HG03571 (cell line): Measurements from ENCODE around the gene SEMA3E.
A peak's percentile ranks its signal among the peaks of the same experiment; 100 is the strongest.
"Not testable (repeated sequence)": the region's sequence is repeated elsewhere in the genome, so short reads cannot be mapped to it uniquely, and the experiment has no call there.

Experiments
- ATAC-seq: cut with Tn5 transposase; IDR thresholded peaks from one replicate; pipeline ENCODE4 v1.9.1; 2021; ENCODE audit not compliant: unreplicated experiment

The SEMA3E gene

GRCh38 chr7:83648464-83649241, at the start of gene SEMA3E:
Gene SEMA3E, minus strand, starts transcription at chr7:83649139.
- no peak for ATAC-seq

DNA sequence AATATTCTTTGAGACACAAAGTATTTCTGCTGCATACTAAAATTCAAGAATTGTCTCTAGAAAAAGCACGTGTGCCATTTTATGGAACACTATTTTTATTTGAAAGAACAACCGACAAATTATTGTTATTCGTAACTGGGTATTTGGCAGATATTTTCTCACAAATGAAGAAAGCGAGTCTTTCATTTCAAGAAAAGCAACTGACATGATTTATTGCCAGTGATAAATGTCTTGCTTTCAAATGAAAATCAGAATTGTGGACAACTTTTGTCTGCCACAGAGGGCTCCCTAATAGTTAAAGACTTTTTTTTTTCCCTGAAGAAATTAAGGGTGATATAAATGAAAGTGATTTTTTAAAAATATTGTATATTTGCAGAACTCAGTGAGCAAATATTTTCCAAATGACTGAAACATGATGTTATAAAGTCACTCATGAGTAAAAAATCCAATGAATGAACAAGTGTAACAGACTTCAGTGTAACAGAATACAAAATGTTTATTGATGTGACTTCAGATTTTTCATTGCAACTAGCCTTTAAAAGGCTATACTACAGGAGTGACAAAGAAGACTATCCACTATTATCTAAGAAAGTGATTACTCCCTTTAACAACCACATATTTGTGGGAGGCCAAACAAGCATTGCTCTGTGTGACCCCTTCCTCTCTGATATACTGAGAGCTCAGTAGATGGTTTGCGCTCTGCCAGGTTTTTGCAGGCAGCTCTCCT, 49.0 kb upstream of the SEMA3E start:
- ATAC-seq, result no peak

GRCh38 chr7:83696101-83696500, 47.2 kb upstream of the SEMA3E start:
- ATAC-seq, result no peak

GRCh38 chr7:83695128-83695960, 46.4 kb upstream of the SEMA3E start:
- no peak for ATAC-seq

GRCh38 chr7:83693256-83693655, 44.3 kb upstream of the SEMA3E start:
- no peak for ATAC-seq

DNA sequence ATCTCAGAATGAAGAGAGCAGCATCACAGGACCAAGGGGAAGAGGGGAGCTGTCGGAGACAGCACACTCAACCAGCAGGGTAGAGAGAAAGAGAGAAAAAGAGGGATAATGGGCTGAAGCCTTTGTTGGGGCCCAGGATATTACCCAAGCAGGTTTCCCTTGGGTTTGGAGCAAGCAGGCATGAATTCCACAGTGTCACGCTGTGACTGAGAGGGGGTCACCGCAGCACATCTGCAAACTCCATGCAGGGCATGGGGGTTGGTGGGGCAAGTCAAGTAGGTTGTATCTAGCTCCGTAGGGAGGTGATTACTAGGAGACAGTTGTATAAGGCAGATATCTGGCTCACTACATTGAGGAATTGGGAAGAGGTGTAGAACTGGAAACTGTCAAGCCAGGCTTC, 42.2 kb upstream of the SEMA3E start:
- ATAC-seq, result no peak

DNA sequence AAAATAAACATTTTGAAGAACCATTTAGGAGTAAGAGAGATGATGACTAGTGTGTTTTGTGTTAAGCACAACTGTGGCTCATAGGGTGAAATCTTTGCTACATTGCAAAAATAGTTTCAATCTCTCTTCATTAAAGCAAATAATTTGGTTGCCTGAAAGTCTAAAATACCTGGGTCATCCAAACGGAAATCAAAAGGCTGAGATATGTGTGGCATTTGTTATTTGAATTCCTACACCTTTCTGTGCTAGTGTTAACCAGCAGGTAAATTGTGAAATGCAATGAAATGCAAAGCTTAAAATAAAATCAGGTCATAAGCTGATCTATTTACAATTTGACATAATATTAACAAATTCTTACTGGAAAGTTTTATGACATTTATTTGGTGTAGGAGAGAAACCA, 40.9 kb upstream of the SEMA3E start:
- ATAC-seq, result no peak

DNA sequence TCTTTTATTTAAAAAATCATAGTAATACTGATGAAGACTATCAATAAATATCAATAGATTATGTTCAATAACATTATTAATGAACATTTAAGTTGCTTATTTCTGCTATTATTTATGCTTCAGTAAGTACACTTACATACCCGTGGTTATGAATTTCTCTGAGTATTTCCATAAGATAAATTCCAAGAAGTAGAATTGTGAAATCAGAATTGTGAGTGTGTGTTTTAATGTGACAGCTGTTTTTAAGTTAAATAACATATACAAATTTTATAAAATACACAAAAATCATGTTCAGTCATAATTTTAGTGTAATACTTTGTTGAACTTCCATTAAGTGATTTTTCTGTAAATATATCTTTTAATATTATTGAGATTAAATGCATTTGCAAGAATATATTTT, 37.5 kb upstream of the SEMA3E start:
- no peak for ATAC-seq

DNA sequence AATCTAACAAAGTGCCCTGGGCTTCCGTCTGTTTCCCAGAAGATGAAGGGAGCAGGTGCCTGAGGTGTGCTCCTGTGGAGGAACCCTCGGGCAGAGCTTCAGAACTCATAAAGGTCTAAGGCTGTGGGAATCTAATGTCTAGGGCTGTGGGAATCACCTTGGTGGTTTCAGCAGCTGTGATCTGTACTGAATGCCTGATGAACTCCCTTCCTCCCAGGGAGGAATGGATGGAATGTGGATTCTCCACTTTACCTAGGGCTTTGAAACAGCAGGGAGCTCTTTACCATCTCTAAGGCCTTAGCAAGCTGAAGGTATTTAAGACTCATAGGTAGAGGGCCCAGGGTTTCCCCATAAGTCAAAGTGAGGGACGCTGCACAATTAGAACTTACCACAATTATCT, 36.0 kb upstream of the SEMA3E start:
- no peak for ATAC-seq

- ATAC-seq, result no peak
Measured at GRCh38 chr7:83681200-83681778, 32.4 kb upstream of the SEMA3E start.

DNA sequence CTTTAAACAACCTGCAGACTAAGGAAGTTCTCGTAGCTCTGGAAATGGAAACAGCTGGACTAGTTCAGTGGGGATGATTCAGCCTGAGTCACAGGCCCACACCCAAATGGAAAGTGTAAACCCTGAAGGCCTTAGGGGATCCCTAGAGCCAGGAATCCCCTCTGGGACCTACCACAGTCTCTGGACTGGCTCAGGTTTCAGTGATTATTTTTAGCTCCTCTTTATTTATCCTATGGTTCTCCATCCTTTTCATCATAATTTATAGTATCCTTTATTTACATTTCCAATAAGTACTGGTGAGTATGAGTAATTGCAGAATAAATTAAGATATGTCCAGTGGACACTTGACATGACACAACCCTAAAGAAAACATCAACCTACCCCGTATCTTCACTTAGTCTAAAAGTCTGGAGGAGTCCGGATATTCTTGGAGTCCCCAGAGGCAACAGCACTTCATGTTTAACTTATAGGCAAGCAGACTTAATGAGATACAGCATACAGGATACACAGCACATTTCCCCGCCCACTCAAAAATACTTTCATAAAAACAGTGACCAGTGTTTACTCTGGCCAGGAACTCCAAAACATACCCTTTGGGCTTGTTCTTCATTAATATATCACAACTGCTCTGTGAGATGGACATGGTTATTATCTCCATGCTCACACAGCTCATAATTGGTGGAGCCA, 28.4 kb upstream of the SEMA3E start:
- ATAC-seq, result no peak

GRCh38 chr7:83673291-83673690, 24.4 kb upstream of the SEMA3E start:
- ATAC-seq, result not testable (repeated sequence)

- ATAC-seq, result no peak
Measured at GRCh38 chr7:83672157-83672556, 23.2 kb upstream of the SEMA3E start.

DNA sequence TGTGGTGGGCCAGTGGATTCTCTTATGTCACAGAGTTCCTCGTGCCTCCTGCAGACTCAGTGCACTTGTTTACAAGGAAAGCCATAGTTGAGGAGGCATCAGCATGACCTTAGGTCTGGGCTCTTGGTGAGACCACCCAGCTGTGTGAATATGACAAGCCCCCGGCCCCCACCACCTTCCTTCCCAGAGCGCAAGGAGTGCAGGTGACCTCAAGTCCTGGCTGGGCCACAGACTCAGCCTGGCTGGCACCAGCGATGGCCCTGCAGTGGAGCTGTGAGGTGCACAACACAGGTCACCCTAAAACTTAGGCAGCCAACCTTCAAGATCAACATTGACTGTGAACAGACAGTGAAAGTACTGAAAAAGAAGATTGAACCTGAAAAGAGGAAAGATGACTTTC, 14.2 kb upstream of the SEMA3E start:
- ATAC-seq, result no peak

DNA sequence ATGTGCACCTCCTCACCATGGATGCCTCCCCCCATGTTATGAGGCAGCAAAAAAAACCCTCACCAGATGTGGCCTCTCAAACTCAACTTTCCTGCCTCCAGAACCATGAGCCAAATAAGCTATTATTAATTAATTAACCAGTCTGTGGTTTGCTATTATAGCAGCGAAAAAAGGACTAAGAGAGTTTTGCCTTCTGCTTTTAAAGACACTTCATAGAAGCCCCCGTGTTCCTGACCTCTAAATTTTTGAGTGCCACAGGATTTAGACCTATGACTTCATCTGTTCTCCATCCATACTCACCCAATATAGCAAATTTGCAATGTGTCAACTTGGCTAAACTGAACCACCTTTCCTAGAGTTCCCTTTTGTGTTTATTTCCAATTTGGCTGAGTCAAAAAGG, 9.2 kb upstream of the SEMA3E start:
- no peak for ATAC-seq

GRCh38 chr7:83655951-83656556, 7.1 kb upstream of the SEMA3E start:
- peak; percentile 68 for ATAC-seq

DNA sequence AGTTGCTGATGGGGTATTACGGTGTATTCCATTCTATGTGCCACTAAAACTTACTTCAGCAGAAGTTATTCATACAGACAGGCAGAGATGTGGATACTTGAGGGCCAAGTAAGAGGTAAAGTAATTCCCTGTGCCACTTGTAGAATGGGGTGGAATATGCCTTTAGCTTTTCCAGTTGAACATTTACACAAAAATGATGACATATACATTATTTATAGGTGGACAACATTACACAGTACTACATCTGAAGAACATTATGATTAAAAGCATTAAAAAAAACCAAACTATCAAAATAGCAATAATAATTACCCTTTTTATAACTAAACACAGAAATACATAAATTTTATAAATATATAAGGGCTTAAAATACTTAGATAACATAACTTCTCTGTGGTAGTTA, 3.5 kb upstream of the SEMA3E start:
- ATAC-seq, result no peak

GRCh38 chr7:83649701-83650100, 762 bp upstream of the SEMA3E start:
- ATAC-seq, result no peak

- no peak for ATAC-seq
Measured at GRCh38 chr7:83646027-83646426, 2.9 kb downstream of the SEMA3E start.

DNA sequence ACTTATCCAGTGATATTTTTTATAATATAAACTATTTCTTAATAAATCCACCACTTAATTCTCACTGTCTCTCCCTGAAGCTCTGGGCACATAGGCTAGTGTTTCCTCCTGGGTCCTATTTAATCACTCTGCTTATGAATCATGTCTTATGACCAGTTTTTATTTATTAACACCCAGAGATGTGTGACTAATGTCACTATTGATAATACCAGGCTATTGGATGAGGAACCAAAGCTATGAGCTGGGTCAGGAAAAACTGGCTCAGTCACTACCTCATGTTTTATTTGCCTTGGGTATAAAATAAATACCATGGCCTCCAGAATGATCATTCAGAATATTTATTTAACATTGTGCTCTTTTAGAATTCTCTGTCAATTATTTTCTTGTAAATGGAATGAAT, 5.2 kb downstream of the SEMA3E start:
- ATAC-seq, result no peak
